ENCODE data around the gene TSPAN9. TPM values are rescaled to one million over a fixed set of nuclear protein-coding genes. Genes with fewer than 3 reads are reported as not detected.

Gene TSPAN9
- total RNA-seq, 4 donors from 2014 or later, result 13.7 to 35.4 (median 26.7) TPM

DNA sequence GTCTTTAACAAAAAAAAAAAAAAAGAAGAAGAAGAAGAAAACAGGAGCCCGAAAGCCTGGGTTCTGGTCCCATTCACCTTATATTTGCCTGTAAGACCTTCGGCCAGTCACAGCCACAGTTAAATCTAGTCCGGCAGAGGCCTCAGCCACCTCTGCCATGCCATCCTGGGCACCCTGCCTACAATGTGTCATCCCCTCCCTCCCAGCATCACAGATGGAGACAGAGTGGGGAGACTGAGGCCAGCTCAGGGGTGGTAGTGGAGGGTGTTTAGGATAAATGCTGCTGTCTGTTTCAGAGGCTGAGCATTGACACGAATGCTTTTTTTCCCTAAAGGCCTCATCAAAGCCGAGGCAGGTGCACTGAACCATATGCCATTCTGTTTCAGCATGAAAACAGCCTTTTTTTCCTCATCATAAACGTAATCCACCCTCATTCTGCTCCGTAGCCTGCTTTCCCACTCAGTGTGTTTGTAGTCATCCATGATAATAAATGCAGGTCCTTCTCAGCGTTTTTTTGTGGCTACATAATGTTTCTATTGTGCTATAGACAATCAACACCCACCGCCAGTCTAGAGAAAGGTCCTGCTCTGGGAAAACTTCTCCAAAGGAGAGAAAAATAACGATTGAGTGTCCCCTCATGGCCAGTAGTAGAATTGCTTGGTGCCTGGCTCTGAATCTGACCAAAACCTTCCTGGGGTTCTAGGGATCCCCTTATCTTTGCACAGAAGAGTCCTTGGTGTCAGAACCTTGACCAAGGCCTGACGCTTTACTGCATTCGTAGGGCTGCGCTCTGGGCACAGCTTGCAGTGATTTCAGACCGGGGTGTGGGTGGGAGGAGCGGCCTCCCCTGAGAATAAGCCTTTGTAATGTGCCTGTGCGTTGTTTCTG is 41.1 kb upstream of the TSPAN9 start:
- H3K27me3 ChIP-seq, result no peaks in the 10 kb centered on the region
- WGBS, result 83% methylated on average over 15 of the region's 16 CpGs
- no peak overlapping the region for H3K4me3 ChIP-seq
- H3K27ac ChIP-seq (replicated peaks in 1 of 4), result no peak overlapping the region
- intact Hi-C loops (cut with DNase I), result loop anchor here (5.0 to 10.0 kb wide), 2 partner anchors 79 to 151 kb away; partner anchors contain the start of gene TEAD4
- TF ChIP-seq EP300 (IDR thresholded peaks at IDR 0.05) (no peak), POLR2A (IDR thresholded peaks at IDR 0.05; ENCODE audit: low read depth) (no peak), POLR2AphosphoS5 (IDR thresholded peaks at IDR 0.05) (no peak)
- TF ChIP-seq, protein P1, sequence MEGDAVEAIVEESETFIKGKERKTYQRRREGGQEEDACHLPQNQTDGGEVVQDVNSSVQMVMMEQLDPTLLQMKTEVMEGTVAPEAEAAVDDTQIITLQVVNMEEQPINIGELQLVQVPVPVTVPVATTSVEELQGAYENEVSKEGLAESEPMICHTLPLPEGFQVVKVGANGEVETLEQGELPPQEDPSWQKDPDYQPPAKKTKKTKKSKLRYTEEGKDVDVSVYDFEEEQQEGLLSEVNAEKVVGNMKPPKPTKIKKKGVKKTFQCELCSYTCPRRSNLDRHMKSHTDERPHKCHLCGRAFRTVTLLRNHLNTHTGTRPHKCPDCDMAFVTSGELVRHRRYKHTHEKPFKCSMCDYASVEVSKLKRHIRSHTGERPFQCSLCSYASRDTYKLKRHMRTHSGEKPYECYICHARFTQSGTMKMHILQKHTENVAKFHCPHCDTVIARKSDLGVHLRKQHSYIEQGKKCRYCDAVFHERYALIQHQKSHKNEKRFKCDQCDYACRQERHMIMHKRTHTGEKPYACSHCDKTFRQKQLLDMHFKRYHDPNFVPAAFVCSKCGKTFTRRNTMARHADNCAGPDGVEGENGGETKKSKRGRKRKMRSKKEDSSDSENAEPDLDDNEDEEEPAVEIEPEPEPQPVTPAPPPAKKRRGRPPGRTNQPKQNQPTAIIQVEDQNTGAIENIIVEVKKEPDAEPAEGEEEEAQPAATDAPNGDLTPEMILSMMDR (IDR thresholded peaks at IDR 0.05), result peak in 2 of 3 experiments; percentile 18 to 37
- peaks cover 26 to 29% (median 27%) of the 10 kb centered on the region in 4 donors for H3K4me1 ChIP-seq
- peaks cover 13 to 51% (median 42%) of the 10 kb centered on the region in 4 donors for H3K36me3 ChIP-seq
- no peaks in the 10 kb centered on the region for H3K9me3 ChIP-seq
- DNase-seq (ENCODE audit: extremely low spot score), result no peak

DNA sequence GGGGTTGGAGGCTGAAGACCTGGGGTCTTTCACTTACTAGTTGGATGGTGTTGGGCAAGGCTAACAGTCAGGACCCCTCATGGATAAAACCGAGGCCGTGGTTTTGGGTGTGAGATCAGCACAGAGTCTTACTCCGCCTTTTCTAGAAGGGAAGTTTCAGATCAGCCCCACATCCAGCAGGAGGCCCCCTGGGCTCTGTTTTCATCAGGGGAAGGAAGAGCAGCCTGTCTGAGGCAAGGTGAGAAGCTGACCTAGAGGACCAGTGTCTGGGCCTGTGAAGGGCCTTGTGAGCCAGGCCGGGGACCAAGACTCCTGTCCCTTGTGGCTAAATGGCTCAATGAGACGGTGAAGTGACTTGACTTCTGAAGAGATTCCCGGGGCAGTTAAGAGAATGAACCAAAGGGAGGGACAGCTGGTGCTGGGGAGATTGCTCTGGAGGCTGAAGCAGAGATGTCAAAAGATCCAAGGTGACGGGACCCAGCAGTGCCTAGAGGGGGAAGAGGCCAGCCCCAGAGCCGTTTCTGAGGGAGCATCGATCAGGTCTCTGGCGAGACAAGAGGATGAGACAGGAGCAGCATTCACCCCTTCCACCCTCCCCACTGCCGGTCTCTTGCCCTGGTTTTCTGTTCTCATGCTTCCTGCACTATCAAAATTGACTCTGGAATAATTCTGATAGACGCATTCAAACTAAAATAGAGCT is 40.1 kb upstream of the TSPAN9 start:
- no peak overlapping the region for H3K27ac ChIP-seq (replicated peaks in 1 of 4)
- TF ChIP-seq, protein P1 (IDR thresholded peaks at IDR 0.05), result no peak
- no peak for TF ChIP-seq POLR2AphosphoS5 (IDR thresholded peaks at IDR 0.05)
- TF ChIP-seq POLR2A (IDR thresholded peaks at IDR 0.05; ENCODE audit: low read depth), result no peak
- TF ChIP-seq EP300 (IDR thresholded peaks at IDR 0.05), result no peak

DNA sequence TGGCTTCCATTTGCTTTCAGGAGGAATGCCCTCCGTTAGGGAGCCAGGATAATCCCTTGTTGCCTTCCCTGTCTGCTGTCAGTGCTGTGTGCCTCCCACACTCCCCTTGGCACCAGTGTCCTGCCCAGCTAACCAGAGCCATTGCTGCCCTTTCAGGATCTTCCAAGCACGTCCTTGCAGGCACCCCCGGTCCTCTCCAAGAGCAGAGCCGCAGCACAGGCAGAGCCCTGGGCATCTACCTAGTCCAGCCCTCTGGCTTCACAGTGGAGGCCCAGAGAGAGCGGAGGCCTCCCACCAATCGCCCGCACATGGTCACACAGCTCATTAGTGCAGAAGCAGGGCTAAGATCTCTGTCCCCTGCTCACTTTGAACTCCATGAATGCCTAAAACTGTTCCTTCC is 39.0 kb upstream of the TSPAN9 start:
- H3K4me1 ChIP-seq, result peaks cover 27 to 33% (median 29%) of the 10 kb centered on the region in 4 donors
- no peak overlapping the region for H3K4me3 ChIP-seq
- intact Hi-C loops (cut with DNase I), result loop anchor here (5.0 to 10.0 kb wide), 2 partner anchors 81 to 153 kb away; partner anchors contain the start of gene TEAD4
- H3K27ac ChIP-seq (replicated peaks in 1 of 4), result no peak overlapping the region
- H3K27me3 ChIP-seq, result no peaks in the 10 kb centered on the region
- no peaks in the 10 kb centered on the region for H3K9me3 ChIP-seq
- peaks cover 13 to 46% (median 35%) of the 10 kb centered on the region in 4 donors for H3K36me3 ChIP-seq
- TF ChIP-seq EP300 (IDR thresholded peaks at IDR 0.05), result no peak
- no peak for TF ChIP-seq POLR2A (IDR thresholded peaks at IDR 0.05; ENCODE audit: low read depth)
- TF ChIP-seq POLR2AphosphoS5 (IDR thresholded peaks at IDR 0.05), result no peak
- TF ChIP-seq, protein P1 (IDR thresholded peaks at IDR 0.05), result no peak
- 100% methylated on average over 4 of the region's 7 CpGs for WGBS
- DNase-seq (ENCODE audit: extremely low spot score), result no peak

More for the DNA sequence above, 40.1 kb upstream of the TSPAN9 start:
- no peaks in the 10 kb centered on the region for H3K9me3 ChIP-seq
- peaks cover 13 to 46% (median 36%) of the 10 kb centered on the region in 4 donors for H3K36me3 ChIP-seq
- H3K27me3 ChIP-seq, result no peaks in the 10 kb centered on the region
- intact Hi-C loops (cut with DNase I), result loop anchor here (5.0 to 10.0 kb wide), 2 partner anchors 80 to 152 kb away; partner anchors contain the start of gene TEAD4
- H3K4me3 ChIP-seq, result no peak overlapping the region
- H3K4me1 ChIP-seq, result peaks cover 27 to 33% (median 30%) of the 10 kb centered on the region in 4 donors
- WGBS, result 93% methylated on average over 11 of the region's 12 CpGs
- DNase-seq (ENCODE audit: extremely low spot score), result no peak

DNA sequence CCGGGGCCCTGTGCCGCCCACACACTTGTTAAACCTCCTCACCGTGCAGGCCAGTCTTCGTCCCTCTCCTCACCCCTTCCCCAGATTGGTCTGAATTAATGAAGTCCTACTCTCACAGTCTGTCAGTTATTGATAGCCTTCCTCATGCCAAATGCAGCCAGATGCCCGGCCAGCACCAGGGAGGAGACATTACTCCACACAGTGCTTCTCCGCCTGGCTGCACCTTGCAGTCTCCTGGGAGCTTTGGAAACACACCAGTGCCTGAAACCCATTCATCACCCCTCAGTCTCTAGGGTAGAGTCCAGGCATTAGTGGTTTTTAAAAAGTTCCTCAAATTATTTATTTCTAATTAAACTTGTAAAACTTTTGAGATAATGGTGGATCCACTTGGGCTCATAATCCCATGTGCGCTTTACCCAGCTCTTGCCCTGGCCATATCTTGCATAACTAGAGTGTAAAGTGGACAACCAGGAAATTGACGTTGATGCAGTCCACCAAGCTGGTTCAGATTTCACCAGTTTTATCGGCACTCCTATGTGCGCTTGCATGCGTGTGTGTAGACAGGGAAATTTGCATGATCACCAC is 38.2 kb upstream of the TSPAN9 start:
- no peak for TF ChIP-seq EP300 (IDR thresholded peaks at IDR 0.05)
- TF ChIP-seq, protein P1 (IDR thresholded peaks at IDR 0.05), result no peak
- no peak for TF ChIP-seq POLR2AphosphoS5 (IDR thresholded peaks at IDR 0.05)
- no peak for TF ChIP-seq POLR2A (IDR thresholded peaks at IDR 0.05; ENCODE audit: low read depth)
- no peaks in the 10 kb centered on the region for H3K9me3 ChIP-seq
- H3K4me3 ChIP-seq, result no peak overlapping the region
- no peak for DNase-seq (ENCODE audit: extremely low spot score)
- H3K27ac ChIP-seq (replicated peaks in 1 of 4), result no peak overlapping the region
- H3K4me1 ChIP-seq, result peaks cover 20 to 26% (median 21%) of the 10 kb centered on the region in 4 donors
- intact Hi-C loops (cut with DNase I), result loop anchor here (5.0 to 10.0 kb wide), 2 partner anchors 82 to 154 kb away; partner anchors contain the start of gene TEAD4
- 93% methylated on average over 11 of the region's 11 CpGs for WGBS
- peaks cover 13 to 46% (median 35%) of the 10 kb centered on the region in 4 donors for H3K36me3 ChIP-seq
- H3K27me3 ChIP-seq, result peaks cover 0 to 4% (median 0%) of the 10 kb centered on the region in 4 donors
